C4-2B (cell line): ENCODE measurements around the gene PGM5.

Experiments used
- H3K27ac ChIP-seq: fragments of 450-650 bp; 2 replicates; pipeline ENCODE4 v1.5.1; 2017
- ZFX ChIP-seq: fragments of 450-650 bp; IDR thresholded peaks from 2 replicates; pipeline ENCODE4 v1.6.1; 2017
- TF ChIP-seq, protein P1 (sequence below): fragments of 450-650 bp; conservative IDR thresholded peaks from 2 replicates; pipeline ENCODE4 v1.5.1; 2017; ENCODE audit warnings: mild to moderate bottlenecking

The PGM5 gene

DNA sequence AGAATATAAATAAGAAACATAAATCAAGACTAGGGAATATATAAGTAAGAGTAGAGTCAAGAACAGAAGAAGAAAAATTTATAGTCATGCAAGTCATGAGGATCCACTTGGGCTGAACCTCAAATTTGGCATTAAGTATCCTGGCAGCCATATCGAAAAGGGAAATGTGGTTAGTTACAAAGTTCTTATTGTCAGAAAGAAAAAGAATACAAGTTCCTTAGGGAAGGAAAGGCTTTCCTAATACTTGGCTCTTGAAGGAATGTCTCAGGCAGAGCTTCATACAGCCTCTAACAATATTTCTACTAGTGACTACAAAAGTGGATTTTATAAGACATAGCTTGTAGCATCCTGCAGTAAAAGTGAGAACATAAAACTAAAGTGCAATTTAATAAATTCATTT, 138.8 kb downstream of the PGM5 start:
- no peak overlapping the region for H3K27ac ChIP-seq
- TF ChIP-seq, protein P1, sequence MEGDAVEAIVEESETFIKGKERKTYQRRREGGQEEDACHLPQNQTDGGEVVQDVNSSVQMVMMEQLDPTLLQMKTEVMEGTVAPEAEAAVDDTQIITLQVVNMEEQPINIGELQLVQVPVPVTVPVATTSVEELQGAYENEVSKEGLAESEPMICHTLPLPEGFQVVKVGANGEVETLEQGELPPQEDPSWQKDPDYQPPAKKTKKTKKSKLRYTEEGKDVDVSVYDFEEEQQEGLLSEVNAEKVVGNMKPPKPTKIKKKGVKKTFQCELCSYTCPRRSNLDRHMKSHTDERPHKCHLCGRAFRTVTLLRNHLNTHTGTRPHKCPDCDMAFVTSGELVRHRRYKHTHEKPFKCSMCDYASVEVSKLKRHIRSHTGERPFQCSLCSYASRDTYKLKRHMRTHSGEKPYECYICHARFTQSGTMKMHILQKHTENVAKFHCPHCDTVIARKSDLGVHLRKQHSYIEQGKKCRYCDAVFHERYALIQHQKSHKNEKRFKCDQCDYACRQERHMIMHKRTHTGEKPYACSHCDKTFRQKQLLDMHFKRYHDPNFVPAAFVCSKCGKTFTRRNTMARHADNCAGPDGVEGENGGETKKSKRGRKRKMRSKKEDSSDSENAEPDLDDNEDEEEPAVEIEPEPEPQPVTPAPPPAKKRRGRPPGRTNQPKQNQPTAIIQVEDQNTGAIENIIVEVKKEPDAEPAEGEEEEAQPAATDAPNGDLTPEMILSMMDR, result no peak
- TF ChIP-seq ZFX, result no peak

DNA sequence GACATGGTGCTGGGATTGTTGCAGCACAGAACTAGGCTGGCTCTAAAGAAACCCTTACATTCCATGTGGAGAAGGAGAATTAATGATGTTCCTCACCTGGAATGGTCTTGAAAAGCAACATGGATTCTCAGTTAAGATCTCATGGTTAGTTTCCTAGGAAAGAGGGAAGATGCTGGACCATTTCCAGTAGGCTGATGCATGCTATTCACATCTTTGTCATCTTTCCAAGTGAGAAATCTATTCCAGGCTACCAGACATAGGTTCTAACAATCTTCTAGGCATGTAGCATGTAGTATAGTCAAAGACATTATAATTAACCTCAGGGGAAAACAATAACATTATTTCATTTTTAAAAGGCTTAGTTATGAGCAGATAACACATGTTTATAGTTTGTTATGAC, 139.9 kb downstream of the PGM5 start:
- no peak overlapping the region for H3K27ac ChIP-seq
- TF ChIP-seq ZFX, result no peak
- TF ChIP-seq, protein P1, result no peak

DNA sequence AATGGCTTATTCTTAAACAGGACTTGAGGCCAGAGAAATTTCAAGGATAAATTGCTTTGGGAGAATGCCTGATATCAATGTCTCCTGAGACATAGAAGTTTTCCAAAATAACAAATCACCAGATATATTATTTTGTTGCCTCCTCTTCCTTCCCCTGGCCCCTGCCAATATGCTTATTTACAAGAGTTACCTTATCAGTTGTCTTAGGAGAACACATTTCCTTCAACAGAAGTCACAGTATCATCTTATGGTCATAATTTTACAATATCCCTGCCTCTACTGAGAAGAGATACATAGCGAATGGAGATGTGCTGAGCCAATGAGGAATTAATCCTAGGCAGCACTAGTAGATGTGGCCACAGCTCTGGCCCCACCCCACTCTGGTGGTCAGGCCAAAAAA, 141.2 kb downstream of the PGM5 start:
- no peak overlapping the region for H3K27ac ChIP-seq
- TF ChIP-seq ZFX, result no peak
- TF ChIP-seq, protein P1, result no peak

DNA sequence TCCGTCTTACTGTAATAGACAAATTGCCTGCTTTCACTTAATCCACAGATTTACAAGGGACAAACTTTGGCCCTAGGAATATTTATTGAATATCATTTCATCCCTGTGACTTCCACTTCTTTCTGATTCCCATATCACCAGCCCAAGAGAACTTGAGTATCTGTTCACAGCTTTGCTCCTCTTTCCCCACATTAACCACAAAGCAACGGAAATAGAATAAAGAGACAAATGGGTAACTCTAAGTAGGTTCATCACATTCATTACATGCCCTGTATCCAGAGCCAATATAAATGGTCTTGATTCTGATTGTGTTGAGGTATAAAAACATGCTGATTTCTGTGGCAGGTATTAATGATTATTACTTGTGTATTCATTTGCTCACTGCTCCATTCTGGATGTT, 142.4 kb downstream of the PGM5 start:
- no peak overlapping the region for H3K27ac ChIP-seq
- TF ChIP-seq, protein P1, result no peak
- no peak for TF ChIP-seq ZFX

DNA sequence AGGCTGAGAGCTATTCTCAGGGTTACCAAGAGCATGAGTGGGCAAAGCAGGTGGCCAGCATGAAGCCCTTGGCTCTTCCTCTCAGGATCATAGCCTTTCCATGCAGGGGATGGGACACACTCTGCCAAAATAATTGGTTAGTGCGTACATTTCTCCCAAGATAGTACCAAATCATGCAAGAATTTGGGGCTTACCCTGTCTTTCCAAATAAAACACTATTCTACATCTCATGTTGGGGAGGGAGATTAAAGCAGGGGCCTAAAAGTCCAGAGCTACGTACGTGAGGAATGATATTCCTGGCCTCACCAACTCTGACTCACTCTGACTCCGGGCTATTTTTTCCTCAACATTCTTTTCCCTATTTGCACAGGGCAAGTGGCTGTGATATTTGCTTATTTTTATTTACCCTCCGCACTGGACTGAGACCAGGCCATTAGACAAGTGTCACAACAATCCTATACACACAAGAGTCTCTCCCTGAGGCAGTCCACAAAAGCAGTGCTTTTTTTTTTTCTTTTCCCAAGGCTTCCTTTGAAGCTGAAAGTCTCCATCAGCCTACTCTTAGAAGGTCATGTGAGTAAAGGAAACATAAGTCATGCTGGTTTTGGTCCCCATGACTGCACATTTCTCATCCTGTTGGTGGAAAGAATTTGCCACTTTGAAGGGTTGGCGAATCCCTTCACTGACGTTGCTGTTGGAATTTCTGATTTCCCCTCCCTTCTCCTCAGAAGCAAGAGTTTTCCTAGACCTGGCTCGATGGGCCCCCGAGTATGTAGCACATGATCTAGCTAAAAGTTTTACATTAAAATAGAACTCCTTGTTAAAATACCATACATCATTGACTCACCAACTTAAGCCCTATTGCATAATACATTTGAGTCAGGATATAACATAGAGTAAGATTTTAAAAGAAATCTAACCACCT, 144.3 kb downstream of the PGM5 start:
- no peak for TF ChIP-seq ZFX
- TF ChIP-seq, protein P1, result no peak
- no peak overlapping the region; the same call in 1 of the 2 replicates for H3K27ac ChIP-seq

DNA sequence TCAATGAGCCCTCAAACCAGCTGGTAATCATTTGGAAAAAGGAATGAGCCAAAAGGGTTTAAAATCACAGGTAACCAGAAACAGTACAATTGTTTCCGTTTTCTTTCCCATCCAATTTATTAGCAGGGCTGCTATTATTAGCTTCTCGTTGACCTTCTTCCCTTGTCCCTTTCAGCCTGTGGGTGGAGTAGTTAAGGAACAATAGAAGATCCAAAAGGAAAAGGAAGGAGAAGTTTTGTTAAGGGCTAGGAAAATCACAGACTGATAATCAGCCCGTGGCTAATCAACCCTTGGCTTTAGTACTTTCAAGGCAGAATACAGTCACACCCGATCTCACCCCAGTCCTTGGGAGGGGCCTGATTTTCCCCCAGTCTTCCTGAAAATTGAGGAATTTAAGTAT, 145.9 kb downstream of the PGM5 start:
- no peak overlapping the region for H3K27ac ChIP-seq
- TF ChIP-seq, protein P1, result no peak
- TF ChIP-seq ZFX, result no peak

DNA sequence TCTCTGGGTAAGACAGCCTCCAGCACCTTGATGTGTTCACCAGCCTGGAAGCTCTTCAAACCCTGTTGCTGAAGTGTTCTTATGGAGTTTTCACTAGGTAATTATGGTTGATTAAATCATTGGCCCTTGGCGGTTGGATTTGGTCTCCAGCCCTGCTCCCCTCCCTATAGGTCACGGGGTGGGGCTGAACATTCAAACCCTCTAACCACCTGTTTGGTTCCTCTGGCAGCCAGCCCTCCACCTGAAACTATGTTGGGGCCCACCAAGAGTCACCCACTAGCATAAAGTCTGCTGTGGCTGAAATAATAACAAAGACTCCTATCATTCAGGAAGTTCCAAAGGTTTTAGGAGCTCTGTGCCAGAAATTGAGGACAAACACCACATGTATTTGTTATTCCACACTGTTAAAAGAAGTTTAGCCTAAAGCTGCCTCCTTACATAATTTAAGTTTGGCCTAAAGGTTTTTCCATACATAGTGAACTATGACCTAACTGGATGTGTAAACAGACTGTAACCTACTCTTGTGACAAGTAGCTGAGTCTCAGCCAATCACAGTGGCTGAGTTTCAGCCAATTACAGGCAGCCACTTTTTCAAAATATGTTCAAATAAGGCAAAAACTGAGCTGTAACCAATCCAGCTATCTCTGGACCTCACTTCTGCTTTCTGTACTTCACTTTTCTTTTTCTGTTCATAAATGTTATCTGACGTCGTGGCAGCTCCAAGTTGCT, 149.4 kb downstream of the PGM5 start:
- TF ChIP-seq, protein P1, result no peak
- no peak for TF ChIP-seq ZFX
- H3K27ac ChIP-seq, result no peak overlapping the region
